ENCODE results near the gene UQCC3.

The UQCC3 gene

DNA sequence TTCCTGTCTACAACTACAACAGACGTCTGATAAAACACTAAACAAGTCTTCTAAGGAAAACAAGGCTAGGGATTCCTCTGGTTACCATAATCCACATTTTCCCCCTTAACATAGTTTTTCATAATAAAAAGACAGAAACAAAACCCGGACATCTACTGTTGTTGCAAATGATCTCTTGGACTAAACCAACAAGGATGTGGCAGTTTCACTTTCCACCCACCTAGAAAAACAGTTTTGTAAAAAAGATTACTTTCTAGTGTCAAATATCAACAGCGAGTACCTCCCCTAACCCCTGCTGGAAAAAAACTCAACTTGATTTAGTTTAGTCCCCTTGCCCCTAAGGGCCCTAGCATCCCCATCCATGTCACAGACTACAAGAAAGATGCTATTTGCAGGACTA is 41.4 kb downstream of the UQCC3 start:
- Histone ChIP-seq H3K36me3 (peaks cover 70% of the 10 kb centered on the region), H3K27ac (peak overlapping the region; percentile 38), H3K9me3 (no peaks in the 10 kb centered on the region), H3K4me3 (ENCODE audit: low read depth in 1 of 2, low read length in 1 of 2) (no peak overlapping the region), H3K4me1 (ENCODE audit: control insufficient read depth in 1 of 2, insufficient read depth in 1 of 2, low read depth in 1 of 2, low read length in 1 of 2) (peaks cover 19 to 20% of the 10 kb centered on the region in 2 experiments), H3K27me3 (no peaks in the 10 kb centered on the region)
- TF ChIP-seq, protein P1, sequence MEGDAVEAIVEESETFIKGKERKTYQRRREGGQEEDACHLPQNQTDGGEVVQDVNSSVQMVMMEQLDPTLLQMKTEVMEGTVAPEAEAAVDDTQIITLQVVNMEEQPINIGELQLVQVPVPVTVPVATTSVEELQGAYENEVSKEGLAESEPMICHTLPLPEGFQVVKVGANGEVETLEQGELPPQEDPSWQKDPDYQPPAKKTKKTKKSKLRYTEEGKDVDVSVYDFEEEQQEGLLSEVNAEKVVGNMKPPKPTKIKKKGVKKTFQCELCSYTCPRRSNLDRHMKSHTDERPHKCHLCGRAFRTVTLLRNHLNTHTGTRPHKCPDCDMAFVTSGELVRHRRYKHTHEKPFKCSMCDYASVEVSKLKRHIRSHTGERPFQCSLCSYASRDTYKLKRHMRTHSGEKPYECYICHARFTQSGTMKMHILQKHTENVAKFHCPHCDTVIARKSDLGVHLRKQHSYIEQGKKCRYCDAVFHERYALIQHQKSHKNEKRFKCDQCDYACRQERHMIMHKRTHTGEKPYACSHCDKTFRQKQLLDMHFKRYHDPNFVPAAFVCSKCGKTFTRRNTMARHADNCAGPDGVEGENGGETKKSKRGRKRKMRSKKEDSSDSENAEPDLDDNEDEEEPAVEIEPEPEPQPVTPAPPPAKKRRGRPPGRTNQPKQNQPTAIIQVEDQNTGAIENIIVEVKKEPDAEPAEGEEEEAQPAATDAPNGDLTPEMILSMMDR (IDR thresholded peaks at IDR 0.05), result no peak

- H3K36me3 ChIP-seq, result peaks cover 75% of the 10 kb centered on the region
- H3K4me3 ChIP-seq (ENCODE audit: low read depth in 1 of 2, low read length in 1 of 2), result no peak overlapping the region
- TF ChIP-seq, protein P1 (IDR thresholded peaks at IDR 0.05), result no peak
- no peaks in the 10 kb centered on the region for H3K9me3 ChIP-seq
- H3K27ac ChIP-seq, result peak overlapping the region; percentile 38
- H3K27me3 ChIP-seq, result no peaks in the 10 kb centered on the region
- peaks cover 16 to 17% of the 10 kb centered on the region in 2 experiments for H3K4me1 ChIP-seq (ENCODE audit: control insufficient read depth in 1 of 2, insufficient read depth in 1 of 2, low read depth in 1 of 2, low read length in 1 of 2)
These were observed 41.9 kb downstream of the UQCC3 start for GRCh38 chr11:62713343-62713742.

DNA sequence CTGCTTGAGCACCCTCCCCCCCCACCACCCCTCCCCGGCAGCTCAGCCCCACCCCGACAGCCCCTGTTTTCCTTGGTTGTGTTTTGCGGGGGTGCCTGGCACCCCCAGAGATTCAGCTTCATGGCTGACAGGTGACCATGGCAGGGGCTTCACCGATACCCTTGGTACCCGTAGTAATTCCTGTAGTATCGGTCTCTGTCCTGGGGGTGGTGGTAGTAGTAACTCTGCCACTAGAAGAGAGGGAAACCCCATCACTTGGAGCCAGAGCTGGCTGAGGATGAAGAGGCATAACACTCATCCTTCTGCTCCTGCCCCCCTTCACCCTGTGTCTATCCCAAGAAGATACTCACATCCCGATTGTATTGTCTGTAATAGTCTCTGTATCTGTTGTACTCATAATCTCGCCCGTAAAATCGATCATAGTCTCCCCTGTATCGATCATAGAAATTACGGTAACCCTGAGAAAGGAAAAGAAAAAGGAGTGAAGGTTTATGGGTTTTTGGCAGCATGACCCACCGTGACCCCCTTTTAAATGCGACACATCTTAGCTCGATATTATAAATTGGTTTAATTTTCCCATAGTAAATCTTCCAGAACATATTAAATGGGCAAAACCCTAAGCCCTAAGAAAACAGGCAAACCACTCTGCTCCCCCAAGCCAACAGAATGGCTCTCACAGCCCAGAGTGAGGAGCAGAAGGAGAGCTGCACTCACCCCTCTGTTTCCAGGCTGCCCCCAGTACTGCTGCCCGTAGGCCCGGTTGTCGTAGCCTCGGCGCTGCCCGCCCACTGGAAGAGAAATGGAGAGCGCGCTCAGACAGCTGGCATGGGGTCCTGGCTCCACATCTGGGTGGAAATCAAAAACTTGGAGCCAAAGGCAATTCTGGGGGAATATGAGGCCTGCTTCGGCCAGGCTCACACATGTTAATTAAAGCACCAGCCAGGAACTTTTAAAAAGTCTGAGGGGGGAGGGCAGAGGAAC is 44.0 kb downstream of the UQCC3 start:
- Histone ChIP-seq H3K4me1 (ENCODE audit: control insufficient read depth in 1 of 2, insufficient read depth in 1 of 2, low read depth in 1 of 2, low read length in 1 of 2) (no peaks in the 10 kb centered on the region), H3K4me3 (ENCODE audit: low read depth in 1 of 2, low read length in 1 of 2) (no peak overlapping the region), H3K36me3 (peaks cover 96% of the 10 kb centered on the region), H3K27ac (no peak overlapping the region), H3K9me3 (no peaks in the 10 kb centered on the region), H3K27me3 (no peaks in the 10 kb centered on the region)
- TF ChIP-seq, protein P1 (IDR thresholded peaks at IDR 0.05), result no peak

DNA sequence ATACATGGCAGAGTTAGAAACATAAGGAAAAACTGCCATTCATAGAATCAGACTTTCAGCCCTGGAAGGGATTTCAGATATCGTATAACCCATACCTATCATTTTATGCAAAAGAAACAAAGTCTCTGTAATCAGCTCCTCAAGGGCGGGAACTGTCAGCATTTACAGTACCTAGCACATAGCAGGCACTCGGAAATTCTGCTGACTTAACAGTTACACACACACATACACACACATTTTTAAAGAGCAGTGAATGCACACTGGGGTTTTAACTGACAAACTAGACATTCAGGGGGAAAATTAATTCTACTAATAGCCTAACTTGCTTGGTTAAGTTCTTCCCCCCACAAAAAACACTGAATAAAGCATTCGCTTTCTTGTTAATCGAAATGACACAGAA is 44.7 kb downstream of the UQCC3 start:
- H3K4me1 ChIP-seq (ENCODE audit: control insufficient read depth in 1 of 2, insufficient read depth in 1 of 2, low read depth in 1 of 2, low read length in 1 of 2), result no peaks in the 10 kb centered on the region
- no peaks in the 10 kb centered on the region for H3K27me3 ChIP-seq
- H3K9me3 ChIP-seq, result no peaks in the 10 kb centered on the region
- TF ChIP-seq, protein P1 (IDR thresholded peaks at IDR 0.05), result no peak
- H3K4me3 ChIP-seq (ENCODE audit: low read depth in 1 of 2, low read length in 1 of 2), result no peak overlapping the region
- H3K27ac ChIP-seq, result no peak overlapping the region
- peaks cover 96% of the 10 kb centered on the region for H3K36me3 ChIP-seq

GRCh38 chr11:62716816-62717215 is 45.3 kb downstream of the UQCC3 start:
- H3K4me1 ChIP-seq (ENCODE audit: control insufficient read depth in 1 of 2, insufficient read depth in 1 of 2, low read depth in 1 of 2, low read length in 1 of 2), result no peaks in the 10 kb centered on the region
- H3K27ac ChIP-seq, result no peak overlapping the region
- peaks cover 2% of the 10 kb centered on the region for H3K9me3 ChIP-seq
- no peaks in the 10 kb centered on the region for H3K27me3 ChIP-seq
- no peak overlapping the region for H3K4me3 ChIP-seq (ENCODE audit: low read depth in 1 of 2, low read length in 1 of 2)
- TF ChIP-seq, protein P1 (IDR thresholded peaks at IDR 0.05), result no peak
- H3K36me3 ChIP-seq, result peaks cover 97% of the 10 kb centered on the region

Measured in neutrophil (primary cell).